HK-2 (cell line): ENCODE data around the gene C10orf90.

ENCODE experiments used
- DNase-seq: peaks from one replicate; pipeline ENCODE4 v3.0.0-alpha.2; 2018; ENCODE audit not compliant: unreplicated experiment

The C10orf90 gene

GRCh38 chr10:126670056-126670894 is at the start of gene C10orf90:
C10orf90 (minus strand) TSS chr10:126670693; CDS start chr10:126670480, 213 bp downstream.
- no peak for DNase-seq

GRCh38 chr10:126716366-126716765 is 45.9 kb upstream of the C10orf90 start:
- DNase-seq = no peak

- no peak for DNase-seq
Observed at GRCh38 chr10:126713594-126713993, 43.1 kb upstream of the C10orf90 start.

GRCh38 chr10:126712681-126713080 is 42.2 kb upstream of the C10orf90 start:
- DNase-seq = no peak

GRCh38 chr10:126705951-126706565 is 35.6 kb upstream of the C10orf90 start:
- DNase-seq = no peak

- no peak for DNase-seq
Observed at GRCh38 chr10:126705131-126705530, 34.6 kb upstream of the C10orf90 start.

- DNase-seq = no peak
Observed at GRCh38 chr10:126704649-126705048, 34.2 kb upstream of the C10orf90 start.

GRCh38 chr10:126702181-126702580 is 31.7 kb upstream of the C10orf90 start:
- no peak for DNase-seq

- no peak for DNase-seq
Observed at GRCh38 chr10:126701526-126701925, 31.0 kb upstream of the C10orf90 start.

- no peak for DNase-seq
Observed at GRCh38 chr10:126696684-126697083, 26.2 kb upstream of the C10orf90 start.

- DNase-seq = no peak
Observed at GRCh38 chr10:126691456-126691855, 21.0 kb upstream of the C10orf90 start.

- DNase-seq = no peak
Observed at GRCh38 chr10:126690534-126690933, 20.0 kb upstream of the C10orf90 start.

GRCh38 chr10:126689461-126689994 is 19.0 kb upstream of the C10orf90 start:
- DNase-seq = no peak

- DNase-seq = no peak
Observed at GRCh38 chr10:126687121-126687606, 16.7 kb upstream of the C10orf90 start.

GRCh38 chr10:126686719-126687118 is 16.2 kb upstream of the C10orf90 start:
- no peak for DNase-seq

GRCh38 chr10:126686268-126686667 is 15.8 kb upstream of the C10orf90 start:
- DNase-seq = no peak

- DNase-seq = no peak
Observed at GRCh38 chr10:126685756-126686155, 15.3 kb upstream of the C10orf90 start.

GRCh38 chr10:126684171-126684745 is 13.8 kb upstream of the C10orf90 start:
- no peak for DNase-seq

GRCh38 chr10:126683466-126683865 is 13.0 kb upstream of the C10orf90 start:
- no peak for DNase-seq

GRCh38 chr10:126675656-126676438 is 5.4 kb upstream of the C10orf90 start:
- no peak for DNase-seq

GRCh38 chr10:126674741-126675515 is 4.4 kb upstream of the C10orf90 start:
- no peak for DNase-seq
